ENCODE results near the gene SMURF2. TPM values are rescaled to one million over a fixed set of nuclear protein-coding genes. Genes with fewer than 3 reads are reported as not detected.

The SMURF2 gene
- total and polyA plus RNA-seq, 10 of the 15 experiments (the other 5 are each of a cell fraction or from before 2014, with no cell fraction given), result 2.8 to 13.4 (median 7.5) TPM

DNA sequence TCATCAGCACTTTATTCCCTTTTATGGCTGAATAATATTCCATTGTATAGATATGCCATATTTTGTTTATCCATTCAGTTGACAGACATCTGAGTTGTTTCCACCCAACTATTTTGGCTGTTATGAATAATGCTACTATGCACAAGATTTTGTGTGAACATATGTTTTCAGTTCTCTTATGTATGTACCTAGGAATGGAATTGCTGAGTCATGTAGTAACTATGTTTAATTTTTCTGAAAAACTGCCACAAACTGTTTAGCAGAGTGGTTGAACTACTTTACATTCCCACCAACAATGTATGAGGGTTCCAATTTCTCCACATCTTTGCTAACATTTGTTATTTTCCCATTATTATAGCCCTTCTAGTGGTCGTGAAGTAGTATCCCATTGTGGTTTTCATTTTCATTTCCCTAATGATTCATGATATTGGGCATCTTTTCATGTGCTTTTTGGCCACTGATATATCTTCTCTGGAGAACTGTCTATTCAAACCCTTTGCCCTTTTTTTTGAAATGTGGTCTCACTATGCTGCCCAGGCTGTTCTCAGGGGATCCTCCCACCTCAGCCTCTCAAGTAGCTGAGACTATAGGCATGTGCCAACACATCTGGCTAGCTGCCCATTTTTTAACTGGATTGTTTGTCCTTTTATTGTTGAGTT is 26.3 kb downstream of the SMURF2 start (continued):
- peak; percentile 80 for TF ChIP-seq JUND (IDR thresholded peaks at IDR 0.05; ENCODE audit: low read depth, low read length)
- TF ChIP-seq, protein P1, sequence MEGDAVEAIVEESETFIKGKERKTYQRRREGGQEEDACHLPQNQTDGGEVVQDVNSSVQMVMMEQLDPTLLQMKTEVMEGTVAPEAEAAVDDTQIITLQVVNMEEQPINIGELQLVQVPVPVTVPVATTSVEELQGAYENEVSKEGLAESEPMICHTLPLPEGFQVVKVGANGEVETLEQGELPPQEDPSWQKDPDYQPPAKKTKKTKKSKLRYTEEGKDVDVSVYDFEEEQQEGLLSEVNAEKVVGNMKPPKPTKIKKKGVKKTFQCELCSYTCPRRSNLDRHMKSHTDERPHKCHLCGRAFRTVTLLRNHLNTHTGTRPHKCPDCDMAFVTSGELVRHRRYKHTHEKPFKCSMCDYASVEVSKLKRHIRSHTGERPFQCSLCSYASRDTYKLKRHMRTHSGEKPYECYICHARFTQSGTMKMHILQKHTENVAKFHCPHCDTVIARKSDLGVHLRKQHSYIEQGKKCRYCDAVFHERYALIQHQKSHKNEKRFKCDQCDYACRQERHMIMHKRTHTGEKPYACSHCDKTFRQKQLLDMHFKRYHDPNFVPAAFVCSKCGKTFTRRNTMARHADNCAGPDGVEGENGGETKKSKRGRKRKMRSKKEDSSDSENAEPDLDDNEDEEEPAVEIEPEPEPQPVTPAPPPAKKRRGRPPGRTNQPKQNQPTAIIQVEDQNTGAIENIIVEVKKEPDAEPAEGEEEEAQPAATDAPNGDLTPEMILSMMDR (IDR thresholded peaks at IDR 0.05 in 2 of 3, conservative IDR thresholded peaks at IDR 0.05 in 1 of 3; ENCODE audit: control insufficient read depth in 2 of 3, extremely low read depth in 1 of 3, insufficient read depth in 1 of 3, low read depth in 3 of 3, low read length in 3 of 3), result no peak
- TF ChIP-seq MXI1 (IDR thresholded peaks at IDR 0.05; ENCODE audit: low read depth, low read length), result no peak
- peak; percentile 73; the same call in 1 of the 2 replicates for TF ChIP-seq ZNF24 (IDR thresholded peaks at IDR 0.05)
- 0 out of 2 replicates have a peak, but pooled peaks have one; percentile 21 for TF ChIP-seq STAT3 (IDR thresholded peaks at IDR 0.05; ENCODE audit: low read depth, low read length)
- TF ChIP-seq SIX5 (IDR thresholded peaks at IDR 0.05; ENCODE audit: low read depth, low read length, severe bottlenecking), result no peak
- TF ChIP-seq, protein P2, sequence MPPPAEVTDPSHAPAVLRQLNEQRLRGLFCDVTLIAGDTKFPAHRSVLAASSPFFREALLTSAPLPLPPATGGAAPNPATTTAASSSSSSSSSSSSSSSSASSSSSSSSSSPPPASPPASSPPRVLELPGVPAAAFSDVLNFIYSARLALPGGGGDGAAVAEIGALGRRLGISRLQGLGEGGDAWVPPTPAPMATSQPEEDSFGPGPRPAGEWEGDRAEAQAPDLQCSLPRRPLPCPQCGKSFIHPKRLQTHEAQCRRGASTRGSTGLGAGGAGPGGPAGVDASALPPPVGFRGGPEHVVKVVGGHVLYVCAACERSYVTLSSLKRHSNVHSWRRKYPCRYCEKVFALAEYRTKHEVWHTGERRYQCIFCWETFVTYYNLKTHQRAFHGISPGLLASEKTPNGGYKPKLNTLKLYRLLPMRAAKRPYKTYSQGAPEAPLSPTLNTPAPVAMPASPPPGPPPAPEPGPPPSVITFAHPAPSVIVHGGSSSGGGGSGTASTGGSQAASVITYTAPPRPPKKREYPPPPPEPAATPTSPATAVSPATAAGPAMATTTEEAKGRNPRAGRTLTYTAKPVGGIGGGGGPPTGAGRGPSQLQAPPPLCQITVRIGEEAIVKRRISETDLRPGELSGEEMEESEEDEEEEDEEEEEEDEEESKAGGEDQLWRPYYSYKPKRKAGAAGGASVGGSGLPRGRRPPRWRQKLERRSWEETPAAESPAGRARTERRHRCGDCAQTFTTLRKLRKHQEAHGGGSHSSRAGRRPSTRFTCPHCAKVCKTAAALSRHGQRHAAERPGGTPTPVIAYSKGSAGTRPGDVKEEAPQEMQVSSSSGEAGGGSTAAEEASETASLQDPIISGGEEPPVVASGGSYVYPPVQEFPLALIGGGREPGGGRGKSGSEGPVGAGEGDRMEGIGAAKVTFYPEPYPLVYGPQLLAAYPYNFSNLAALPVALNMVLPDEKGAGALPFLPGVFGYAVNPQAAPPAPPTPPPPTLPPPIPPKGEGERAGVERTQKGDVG (CRISPR knock-in tag; IDR thresholded peaks at IDR 0.05), result no peak
- TF ChIP-seq NBN (IDR thresholded peaks at IDR 0.05), result peak; percentile 63
- TF ChIP-seq GATAD2B (conservative IDR thresholded peaks at IDR 0.05; ENCODE audit: low read depth), result 0 out of 2 replicates have a peak, but pooled peaks have one; percentile 55
- TF ChIP-seq, protein P3, sequence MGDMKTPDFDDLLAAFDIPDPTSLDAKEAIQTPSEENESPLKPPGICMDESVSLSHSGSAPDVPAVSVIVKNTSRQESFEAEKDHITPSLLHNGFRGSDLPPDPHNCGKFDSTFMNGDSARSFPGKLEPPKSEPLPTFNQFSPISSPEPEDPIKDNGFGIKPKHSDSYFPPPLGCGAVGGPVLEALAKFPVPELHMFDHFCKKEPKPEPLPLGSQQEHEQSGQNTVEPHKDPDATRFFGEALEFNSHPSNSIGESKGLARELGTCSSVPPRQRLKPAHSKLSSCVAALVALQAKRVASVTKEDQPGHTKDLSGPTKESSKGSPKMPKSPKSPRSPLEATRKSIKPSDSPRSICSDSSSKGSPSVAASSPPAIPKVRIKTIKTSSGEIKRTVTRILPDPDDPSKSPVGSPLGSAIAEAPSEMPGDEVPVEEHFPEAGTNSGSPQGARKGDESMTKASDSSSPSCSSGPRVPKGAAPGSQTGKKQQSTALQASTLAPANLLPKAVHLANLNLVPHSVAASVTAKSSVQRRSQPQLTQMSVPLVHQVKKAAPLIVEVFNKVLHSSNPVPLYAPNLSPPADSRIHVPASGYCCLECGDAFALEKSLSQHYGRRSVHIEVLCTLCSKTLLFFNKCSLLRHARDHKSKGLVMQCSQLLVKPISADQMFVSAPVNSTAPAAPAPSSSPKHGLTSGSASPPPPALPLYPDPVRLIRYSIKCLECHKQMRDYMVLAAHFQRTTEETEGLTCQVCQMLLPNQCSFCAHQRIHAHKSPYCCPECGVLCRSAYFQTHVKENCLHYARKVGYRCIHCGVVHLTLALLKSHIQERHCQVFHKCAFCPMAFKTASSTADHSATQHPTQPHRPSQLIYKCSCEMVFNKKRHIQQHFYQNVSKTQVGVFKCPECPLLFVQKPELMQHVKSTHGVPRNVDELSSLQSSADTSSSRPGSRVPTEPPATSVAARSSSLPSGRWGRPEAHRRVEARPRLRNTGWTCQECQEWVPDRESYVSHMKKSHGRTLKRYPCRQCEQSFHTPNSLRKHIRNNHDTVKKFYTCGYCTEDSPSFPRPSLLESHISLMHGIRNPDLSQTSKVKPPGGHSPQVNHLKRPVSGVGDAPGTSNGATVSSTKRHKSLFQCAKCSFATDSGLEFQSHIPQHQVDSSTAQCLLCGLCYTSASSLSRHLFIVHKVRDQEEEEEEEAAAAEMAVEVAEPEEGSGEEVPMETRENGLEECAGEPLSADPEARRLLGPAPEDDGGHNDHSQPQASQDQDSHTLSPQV (IDR thresholded peaks at IDR 0.05), result peak; percentile 35; the same call in 1 of the 2 replicates
- no peak for TF ChIP-seq YBX1 (IDR thresholded peaks at IDR 0.05)
- peak; percentile 70 for TF ChIP-seq MEF2B (IDR thresholded peaks at IDR 0.05; ENCODE audit: partially characterized antibody, poor library complexity, severe bottlenecking)
- TF ChIP-seq, protein P4, sequence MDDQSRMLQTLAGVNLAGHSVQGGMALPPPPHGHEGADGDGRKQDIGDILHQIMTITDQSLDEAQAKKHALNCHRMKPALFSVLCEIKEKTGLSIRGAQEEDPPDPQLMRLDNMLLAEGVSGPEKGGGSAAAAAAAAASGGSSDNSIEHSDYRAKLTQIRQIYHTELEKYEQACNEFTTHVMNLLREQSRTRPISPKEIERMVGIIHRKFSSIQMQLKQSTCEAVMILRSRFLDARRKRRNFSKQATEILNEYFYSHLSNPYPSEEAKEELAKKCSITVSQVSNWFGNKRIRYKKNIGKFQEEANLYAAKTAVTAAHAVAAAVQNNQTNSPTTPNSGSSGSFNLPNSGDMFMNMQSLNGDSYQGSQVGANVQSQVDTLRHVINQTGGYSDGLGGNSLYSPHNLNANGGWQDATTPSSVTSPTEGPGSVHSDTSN (IDR thresholded peaks at IDR 0.05; ENCODE audit: insufficient replicate concordance, low read depth, low read length), result peak; percentile 46
- no peak for TF ChIP-seq FOXK2 (IDR thresholded peaks at IDR 0.05)
- peak; percentile 16 to 62; a peak in 1 of 4 replicates for TF ChIP-seq BHLHE40 (IDR thresholded peaks at IDR 0.05; ENCODE audit: borderline replicate concordance in 1 of 2, low read depth in 2 of 2, low read length in 1 of 2)
- peak; percentile 87 for TF ChIP-seq ATF7 (IDR thresholded peaks at IDR 0.05; ENCODE audit: low read depth)
